Right renal cortex interstitium (tissue), 3 donors: ENCODE results near the gene BRSK2. TPM values are rescaled to one million over a fixed set of nuclear protein-coding genes. Genes with fewer than 3 reads are reported as not detected.

ENCODE experiments used
- DNase-seq, 3 donors: peaks; one replicate each; pipeline ENCODE4 v3.0.0-alpha.2; 2013; ENCODE audit warnings: low read depth in 3 of 3, low spot score in 2 of 3
- polyA plus RNA-seq, 3 donors: library from polyadenylated mRNA; unstranded; fragments of 120-200 nt; gene quantifications; one replicate each; pipeline ENCODE4 v1.2.1, GENCODE V29; 2013; ENCODE audit not compliant: insufficient read length in 3 of 3

BRSK2 gene
- polyA plus RNA-seq, 3 donors: 0.25 to 0.64 (median 0.49) TPM

DNA sequence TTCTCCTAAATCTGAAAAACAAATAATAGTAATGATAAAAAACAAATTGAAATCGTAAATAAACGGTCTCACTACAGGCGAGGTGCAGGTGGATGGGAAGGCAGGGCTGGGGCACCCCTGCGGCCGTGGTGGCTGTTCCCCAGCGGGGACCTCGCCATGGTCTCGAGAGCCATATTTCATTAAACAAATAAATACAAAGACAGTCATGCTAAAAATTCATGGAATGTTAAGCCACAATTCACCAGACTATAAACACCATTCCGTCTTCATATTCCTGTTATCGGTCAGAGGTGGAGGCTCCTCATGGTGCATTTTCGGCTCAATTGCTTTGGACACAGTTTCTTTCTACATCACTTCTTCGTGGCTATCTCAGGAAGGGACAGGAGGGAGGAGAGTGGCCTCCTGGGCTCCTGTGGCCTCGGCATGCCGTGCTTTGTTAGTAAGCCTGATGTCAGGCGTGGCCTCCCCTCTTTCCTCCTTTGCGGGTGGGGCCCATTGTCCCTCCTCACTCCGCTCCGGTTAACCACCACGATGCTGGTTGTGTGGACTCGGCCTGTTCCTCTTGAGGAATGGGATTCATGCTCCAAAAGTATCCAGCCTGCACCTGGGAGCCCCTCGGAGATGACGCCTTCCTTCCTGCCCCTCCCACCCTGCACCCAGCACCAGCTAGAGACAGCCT lies 16.1 kb upstream of the BRSK2 start:
- no peak for DNase-seq

- DNase-seq: no peak
These were observed 14.4 kb upstream of the BRSK2 start for GRCh38 chr11:1375161-1375954.

DNA sequence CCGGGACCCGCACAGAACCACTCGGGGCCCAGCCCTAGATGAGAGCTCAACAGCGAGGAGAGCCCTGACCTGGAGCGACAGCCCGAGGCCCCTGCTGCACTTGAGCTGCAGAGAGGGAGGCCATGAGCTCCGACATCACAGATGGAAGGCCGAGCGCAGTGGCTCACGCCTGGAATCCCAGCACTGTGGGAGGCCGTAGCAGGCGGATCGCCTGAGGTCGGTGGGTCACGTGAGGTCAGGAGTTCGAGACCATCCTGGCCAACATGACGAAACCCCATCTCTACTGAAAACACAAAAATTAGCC lies 13.8 kb upstream of the BRSK2 start:
- DNase-seq: no peak

- no peak for DNase-seq
These were observed 12.4 kb upstream of the BRSK2 start for GRCh38 chr11:1377231-1377780.

DNA sequence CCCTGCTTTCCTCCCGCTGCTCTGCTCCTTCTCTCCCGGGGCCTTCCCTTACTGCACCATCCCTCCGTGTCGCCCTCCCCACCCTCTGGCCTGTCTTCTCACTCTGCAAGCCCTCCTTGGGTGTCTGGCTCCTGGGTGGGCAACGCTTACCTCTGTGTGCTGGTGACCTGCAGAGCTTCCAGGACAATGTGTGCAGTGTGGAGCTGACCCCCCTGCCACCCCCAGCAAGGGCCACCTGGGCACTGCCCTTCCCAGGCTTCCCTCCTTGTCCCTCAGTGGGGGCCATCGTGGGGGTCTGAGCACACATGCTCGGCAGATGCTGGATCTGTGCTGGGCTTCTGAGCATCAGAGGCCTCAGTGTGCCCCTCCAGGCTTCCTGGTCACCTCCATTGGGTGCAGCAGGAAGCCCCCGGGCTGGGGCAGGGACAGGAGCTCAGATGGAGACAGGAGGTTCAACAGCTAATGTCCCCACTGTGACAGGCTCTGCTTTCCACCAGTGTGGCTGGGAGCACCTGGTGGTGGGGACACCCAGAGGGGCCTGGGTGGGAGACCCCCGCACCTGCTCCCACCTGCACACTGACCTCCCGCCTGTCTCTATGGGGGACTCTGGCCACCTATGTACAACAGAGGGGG lies 7.8 kb upstream of the BRSK2 start:
- no peak for DNase-seq

GRCh38 chr11:1382429-1382828 lies 7.3 kb upstream of the BRSK2 start:
- no peak for DNase-seq

DNA sequence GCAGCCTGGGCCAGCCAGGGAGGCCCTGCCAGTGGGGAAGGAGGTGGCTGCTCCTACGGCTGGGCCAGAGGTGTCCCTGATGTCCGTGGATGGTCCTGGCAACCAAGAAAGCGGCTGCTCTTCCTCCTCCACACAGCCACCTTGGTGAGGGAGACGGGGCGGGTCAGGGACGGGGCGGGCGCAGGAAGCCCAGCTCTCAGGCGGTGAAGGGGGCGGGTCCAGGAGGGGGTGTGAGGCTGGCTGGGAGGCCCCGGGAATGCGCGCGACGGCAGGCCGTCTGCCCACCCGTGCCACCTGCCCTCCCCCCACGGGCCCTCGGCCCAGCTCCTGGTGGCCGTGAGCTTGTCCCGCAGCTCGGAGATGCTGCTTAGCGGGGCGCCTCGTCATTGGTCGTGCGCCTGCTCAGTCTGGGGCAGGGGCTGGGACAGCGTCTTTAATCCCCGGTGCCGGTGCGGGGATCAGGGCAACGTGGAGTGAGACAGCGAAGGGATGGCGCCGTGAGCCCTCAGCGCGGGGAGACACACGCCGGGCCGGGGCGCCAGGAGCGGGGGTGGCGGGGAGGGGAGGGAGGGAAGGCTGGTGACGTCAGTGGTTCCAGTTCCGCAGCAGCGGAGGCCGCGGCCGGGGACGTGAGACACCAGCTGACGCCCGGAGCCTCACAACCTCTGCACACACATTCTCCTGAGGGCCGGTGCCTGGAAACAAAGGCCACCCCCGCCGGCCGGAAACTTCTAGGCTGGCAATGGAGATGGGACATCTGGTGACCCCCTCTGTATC lies 6.7 kb upstream of the BRSK2 start:
- DNase-seq: no peak

DNA sequence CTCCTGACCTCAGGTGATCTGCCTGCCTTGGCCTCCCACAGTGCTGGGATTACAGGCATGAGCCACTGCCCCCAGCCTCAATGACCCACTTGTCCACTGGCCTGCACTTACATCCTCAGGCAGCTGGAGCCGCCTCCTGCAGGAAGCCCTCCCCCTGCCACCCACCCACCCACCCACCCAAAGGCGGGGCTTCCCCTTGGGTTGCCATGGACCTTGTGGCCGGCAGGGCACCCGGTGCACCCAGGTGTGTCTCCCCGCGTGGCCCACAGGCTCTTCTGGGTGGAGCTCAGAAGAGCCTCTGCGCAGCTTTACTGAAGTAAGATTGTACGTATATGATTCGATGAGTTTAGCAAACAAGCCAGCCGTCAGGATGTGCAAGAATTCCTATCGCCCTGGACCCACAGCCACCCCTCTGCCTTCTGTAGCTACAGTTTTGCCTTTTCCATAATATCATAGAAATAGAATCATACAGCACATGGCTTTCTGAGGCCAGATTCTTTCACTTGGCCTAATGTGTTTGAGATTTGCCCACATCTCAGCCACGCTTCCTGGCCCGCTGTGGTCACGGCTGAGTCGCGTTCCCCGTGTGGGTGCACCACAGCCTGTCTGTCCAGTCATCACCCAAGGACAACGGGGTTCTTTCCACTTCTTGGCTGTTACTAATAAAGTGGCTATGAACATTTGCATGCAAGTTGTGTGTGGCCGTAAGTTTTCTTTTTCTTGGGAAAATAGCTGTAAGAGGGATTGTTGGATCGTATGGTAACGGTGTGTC lies 5.3 kb upstream of the BRSK2 start:
- no peak for DNase-seq

DNA sequence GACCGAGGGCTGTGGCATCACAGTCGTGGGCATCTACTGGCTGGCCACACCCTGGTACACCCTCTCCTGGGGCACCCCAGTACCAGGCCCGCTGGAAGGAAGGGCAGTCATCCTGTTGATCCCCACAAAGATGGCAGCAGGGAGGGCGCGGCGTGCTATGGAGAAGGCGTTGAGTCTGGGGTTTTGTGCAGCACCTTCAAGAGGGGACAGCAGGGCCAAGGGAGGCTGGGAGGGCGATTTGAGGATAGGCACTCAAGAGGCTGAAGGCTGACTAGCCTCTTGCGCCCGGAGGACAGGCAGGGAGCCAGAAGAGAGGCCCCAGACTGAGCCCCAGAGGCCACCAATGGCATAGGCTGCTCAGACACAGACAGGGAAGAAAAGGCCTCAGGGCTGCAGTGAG lies 2.2 kb upstream of the BRSK2 start:
- DNase-seq: no peak

GRCh38 chr11:1387961-1388762 lies 1.6 kb upstream of the BRSK2 start:
- DNase-seq: no peak

DNA sequence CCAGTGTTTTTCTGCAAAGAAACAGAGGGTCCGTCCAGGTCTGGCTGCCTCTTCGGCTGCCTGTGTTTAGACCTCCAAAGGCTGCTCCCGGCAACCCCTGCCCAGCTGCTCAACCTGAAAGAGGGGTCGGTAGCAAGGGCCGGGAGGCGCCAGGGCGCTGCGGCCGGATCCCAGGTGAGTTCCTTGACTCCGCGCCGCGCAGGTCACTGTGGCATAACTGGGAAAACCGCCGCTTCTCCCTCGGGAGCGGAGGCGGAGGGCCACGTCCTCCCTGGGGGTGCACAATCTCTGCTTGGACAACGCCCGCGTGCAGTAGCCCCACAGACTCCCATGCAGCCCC lies 1.0 kb upstream of the BRSK2 start:
- no peak for DNase-seq

DNA sequence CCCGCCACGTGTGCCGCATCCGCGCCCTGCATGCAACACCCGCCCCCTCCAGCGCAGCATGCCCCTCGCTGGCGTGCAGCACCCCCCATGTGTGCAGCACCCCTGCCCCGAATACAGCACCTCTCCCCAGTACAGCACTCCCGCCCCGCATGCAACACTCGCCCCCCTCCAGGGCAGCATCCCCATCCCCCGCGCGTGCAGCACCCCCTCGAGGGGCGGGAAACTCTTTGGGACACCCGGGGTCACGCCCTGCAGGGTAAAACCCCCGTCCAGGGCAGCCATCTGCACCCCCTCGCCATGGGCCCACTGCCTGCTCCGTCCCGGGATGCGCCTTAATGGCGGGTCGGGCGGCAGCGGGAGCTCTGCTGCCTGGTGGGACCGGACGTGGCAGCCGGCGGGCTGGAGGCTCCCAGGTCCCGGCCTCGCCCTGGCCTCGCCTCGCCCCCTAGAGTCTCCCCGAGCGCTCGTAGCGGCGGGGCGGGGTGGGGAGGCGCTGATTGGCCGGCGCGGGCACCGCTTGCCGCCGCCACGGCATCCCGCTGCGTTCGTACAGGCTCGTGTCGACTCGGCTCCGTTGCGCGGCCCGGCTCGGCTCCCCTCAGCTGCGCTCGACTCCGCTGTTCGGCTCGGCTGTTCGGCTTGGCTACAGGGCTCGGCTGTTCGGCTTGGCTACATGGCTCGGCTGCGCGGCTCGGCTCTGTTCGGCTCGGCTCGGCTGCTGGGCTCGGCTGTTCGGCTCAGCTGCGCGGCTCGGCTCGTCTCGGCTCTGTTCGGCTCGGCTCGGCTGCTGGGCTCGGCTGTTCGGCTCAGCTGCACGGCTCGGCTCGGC lies 417 bp upstream of the BRSK2 start:
- DNase-seq: peak in 2 of 3 donors; percentile 70 to 83

DNA sequence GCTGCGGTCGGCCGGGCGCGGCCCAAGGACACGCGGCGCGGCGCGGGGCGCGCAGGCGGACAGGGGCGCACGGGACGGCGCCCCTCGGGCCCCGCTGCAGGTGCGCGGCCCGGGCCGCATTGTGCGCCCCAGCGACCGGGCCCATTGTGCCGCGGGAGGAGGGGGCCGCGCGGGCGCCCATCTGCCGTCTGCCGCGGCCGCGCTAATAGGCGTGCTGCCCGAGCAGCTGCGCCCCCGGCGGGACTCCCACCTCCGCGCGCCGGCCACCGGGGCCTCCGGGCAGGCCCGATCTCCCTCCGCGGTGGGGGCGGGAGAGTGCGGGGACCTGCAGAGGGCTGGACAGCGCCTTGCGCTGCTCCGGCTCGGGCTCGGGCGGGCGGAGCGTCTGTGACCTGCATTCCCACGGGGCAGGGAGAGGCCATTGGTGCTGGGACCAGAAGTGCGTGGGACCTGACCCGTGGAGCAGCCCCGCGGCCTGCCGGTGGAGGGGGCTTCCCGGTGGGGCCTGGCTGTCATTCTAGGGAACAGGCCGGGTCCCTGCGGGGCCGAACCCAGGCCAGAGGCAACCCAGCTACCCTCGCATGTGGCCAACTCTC lies 933 bp downstream of the BRSK2 start:
- no peak for DNase-seq

GRCh38 chr11:1391165-1392075 lies 1.7 kb downstream of the BRSK2 start:
- no peak for DNase-seq

DNA sequence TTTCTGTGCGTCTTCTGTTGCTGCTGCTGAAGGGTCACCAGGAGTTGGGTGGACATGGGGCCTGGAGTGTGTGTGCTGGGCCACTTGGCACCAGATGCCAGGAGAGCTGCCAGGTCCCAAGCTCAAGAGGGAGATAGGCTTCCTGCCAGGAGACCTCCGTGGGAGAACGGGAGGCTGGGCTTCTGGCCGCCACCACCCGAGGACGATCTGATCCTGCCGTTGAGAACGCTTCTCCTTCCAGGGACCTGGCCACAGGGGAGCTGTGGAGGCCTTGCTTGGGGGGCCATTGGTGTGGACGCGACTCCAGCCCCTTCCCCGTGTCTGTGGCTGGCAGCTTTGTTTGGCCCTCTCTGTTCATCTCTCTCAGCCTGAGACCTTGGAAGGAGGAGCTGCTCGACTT lies 2.4 kb downstream of the BRSK2 start:
- DNase-seq: no peak

DNA sequence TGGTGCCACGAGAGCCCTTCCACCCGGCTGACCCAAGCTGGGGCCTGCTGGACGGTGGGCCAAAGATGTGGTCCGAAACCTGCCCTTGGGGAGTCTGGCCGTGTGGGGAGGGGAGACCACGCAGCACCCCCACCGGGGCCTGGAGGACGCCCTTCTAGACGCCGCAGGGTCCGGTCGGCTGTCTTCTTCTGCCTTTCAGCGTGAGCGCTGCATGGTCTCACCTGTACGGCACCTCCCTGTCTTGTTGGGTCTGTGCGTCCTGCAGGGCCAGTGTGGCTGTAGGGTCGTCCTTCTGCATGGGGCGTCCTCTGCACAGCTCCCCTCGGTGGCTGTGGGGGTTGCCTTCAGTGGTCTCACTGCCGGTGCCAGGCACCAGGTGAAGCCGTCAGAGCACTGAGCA lies 2.8 kb downstream of the BRSK2 start:
- no peak for DNase-seq

DNA sequence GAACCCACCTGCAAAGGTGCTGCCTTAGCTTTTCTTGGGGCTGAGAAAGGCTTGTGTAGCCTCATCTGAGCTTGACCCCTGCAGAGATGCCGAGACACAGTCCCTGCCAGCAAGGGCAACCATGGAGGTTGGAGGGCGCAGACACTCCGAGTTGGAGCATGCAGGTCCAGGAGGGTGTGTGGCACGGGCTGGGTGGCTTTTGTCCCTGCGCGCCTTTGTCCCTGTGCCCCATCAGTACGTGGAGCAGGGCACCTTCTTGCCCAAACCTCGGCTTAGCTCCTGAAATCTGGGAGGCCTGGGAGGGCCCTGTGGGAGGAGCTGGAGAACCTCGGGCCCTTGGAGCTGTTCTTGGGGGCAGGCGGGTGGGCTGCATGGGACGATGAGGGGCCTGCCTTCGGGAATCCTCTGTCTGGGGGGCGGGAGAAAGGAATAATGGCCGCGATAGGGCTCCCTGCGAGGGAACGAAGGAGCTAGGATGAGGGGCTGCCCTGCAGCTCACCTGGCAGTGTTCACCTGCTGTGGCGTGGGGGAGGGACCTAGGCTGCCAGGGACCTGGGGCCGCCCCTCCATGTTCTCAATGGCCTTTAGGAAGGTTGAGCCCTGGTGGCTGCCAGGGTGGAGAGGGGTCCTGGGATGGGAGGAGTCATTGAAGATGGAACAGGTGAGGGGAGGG lies 3.4 kb downstream of the BRSK2 start:
- DNase-seq: no peak
